ENCODE results near the gene DOC2B.

The DOC2B gene

DNA sequence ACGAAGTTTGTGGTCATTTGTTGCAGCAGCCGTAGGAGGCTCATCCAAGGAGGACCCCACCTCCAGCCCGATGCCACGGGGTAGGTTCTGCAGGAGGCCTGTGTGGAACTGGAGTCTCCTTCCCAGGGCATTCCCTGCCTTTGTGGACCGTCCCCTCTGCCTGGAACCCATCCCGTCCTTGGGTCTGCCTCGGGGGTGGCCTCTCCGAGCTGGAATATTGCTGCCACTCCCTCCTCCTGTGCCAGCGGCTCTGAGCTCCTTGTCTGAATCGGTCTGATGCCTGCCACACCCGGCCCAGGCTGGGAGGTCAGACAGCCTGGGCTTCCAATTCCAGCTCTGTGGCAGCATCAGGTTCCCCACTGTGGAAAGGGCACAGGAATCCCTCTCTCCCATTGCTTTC, 18.8 kb downstream of the DOC2B start:
- DNase-seq (ENCODE audit: low read depth) = no peak

DNA sequence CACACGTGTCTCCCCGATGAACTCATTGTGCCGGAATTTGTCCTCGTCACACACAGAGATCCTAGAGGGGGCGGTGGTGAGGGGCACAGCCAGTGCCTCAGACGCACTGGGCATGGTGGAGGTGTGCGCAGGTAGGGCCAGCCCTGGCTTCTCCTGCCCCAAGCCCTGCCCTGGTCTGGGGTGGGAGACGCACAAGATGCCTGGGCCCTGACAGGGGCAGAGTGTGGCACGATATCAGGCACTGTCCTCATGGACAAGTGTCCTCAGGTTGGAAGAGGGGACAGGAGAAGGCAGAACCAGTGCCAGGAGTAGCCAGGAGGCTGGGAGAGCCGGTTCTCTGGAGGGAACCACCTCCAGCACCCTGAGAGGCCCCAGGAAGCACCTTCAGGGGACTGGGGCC, 20.0 kb downstream of the DOC2B start:
- DNase-seq (ENCODE audit: low read depth) = no peak

DNA sequence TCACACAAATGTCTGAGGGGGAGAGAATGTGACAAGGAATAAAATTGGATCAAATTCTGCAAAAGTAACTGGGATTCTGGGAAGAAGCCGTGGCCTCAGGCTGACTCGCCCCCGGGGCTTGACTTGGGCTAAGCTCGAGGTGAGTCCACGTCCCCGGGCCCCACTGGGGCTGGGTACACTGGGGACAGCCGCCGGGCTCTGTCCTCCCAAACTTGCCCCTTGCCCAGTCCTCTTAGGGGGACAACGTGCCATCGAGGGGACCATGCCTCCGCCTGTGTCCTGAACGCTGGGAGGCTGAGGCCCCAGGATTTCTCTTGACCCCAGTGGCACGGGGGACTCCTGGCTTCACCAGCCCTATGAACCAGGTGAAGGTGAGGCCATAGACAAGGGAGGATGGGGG, 21.1 kb downstream of the DOC2B start:
- no peak for DNase-seq (ENCODE audit: low read depth)

DNA sequence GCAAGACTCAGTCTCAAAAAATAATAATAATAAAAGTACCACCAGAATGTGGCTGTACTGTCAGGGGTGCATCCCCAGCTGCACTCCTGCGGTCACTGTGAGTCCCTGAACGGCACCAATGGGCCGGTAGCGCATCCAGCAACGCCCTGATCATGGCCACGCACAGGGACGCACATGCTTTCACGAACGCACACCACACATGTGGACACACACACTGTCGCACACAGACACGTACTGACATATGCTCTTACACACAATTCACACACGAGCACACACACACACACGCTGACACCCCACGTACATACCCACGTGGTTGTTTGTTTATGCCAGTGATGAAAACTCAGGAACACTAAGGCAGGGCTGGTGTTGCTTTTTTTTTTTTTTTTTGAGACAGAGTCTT, 21.8 kb downstream of the DOC2B start:
- no peak for DNase-seq (ENCODE audit: low read depth)

DNA sequence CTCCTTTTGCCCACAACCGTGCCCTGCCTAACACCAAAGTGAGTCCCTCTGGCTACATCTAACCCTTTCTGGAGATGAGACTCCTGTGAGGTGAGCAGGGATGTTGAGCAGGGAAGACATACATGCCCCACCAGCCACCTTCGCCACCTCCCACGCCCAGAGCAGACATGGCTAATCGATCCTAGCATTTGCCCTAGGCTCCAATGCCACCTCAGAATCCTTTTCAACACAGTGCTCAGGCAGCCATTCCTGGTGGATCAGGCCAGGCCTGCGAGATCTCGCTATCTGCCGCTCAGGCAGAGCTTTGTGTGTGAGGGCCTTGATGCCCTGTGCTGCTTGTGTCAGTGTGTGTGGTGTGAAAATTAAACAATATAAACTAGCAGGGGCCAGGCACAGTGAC, 23.1 kb downstream of the DOC2B start:
- DNase-seq (ENCODE audit: low read depth) = no peak

DNA sequence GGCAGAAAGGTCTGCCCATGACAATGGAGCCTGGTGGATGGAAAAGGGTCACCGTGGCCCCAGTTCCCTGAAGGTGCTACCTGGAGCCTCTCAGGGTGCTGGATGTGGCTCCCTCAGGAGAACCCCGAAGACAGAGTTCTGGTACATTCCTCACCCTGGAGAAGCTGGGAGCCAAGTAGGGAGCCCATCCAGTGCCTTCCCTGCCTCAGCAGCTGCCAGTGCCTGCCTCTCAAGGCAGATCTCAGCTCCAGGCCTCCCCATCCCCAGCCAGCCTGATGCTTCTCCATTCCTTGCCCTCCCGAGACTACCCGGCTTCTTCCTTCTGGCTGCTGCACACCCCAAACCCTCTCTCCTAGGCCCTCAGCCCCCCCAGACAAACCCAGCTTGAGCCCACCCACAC, 23.5 kb downstream of the DOC2B start:
- no peak for DNase-seq (ENCODE audit: low read depth)

DNA sequence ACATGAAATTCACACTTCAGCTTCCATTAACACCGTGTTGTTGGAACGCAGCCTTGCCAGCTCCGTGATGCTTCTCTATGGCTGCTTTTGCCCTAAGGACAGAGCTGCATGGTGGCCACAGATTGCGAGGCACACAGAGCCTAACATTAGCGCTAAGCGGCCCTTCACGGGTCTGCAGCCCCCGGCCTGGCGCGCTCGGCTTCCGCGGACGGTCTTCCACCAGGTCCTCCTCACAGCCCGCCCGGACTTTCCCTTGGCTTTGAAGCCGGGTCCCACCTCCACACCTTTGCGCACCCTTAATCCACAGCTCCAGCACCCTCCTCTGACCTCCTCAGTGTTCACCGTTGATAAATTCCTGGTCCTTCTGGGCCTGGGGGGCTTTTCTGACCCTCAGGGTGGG, 24.5 kb downstream of the DOC2B start:
- DNase-seq (ENCODE audit: low read depth) = no peak

DNA sequence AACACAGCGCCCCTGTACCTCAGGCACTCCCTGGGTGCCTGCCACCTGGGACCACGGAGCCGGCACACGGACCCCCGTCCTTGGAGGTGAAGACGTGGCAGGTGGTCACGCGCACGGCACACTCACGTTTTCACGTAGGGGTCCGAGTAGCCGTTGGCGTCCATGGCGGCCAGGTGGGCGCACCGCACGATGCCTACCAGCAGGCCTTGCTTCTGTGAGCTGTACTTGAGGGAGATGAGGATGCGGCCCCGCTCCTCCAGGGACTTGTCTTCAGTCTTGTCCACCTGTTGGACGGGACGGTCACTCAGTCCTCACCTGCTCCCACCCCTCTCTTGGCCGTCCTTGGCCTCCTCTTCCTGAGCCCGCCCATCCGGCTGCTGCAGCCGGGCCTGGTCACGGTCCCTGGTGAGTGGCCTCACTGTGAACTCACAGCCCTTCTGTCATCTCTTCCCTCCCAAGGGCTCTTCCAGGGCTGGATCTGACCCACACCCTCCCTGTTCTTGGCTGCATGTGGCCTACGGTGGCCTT, 25.3 kb downstream of the DOC2B start:
- no peak for DNase-seq (ENCODE audit: low read depth)

DNA sequence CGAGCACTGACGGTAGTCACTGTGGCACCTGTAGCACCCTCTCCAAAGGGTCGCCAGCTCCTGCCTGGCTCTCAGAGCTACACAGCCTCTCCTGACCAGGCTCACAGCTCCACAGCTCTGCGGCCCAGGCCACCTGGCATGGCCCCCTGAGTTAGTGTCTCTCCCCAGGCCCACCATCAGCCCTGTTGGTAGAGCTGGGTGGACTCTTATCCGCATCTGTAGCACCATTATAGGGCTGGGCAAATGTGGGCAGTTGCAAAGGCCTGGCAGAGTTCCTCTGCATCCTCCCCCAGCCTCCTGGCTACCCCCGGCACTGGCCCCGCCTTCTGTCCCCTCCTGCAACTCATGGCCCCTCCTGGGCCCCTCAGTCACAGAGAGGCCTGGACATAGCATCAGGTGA, 25.9 kb downstream of the DOC2B start:
- no peak for DNase-seq (ENCODE audit: low read depth)

DNA sequence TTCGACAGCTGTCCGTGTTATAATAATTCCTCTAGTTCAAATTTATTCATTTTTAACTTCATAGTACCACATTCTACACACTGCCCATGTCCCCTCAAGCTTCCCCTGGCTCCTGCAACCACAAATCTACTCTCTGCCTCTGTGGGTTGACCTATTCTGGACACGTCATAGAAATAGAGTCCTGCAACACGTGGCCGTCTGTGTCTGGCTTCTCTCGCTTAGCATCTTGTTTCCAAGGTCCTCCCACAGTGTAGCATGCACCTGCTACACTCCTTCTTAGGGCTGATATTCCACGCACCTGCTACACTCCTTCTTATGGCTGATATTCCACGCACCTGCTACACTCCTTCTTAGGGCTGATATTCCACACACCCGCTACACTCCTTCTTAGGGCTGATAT, 27.6 kb downstream of the DOC2B start:
- no peak for DNase-seq (ENCODE audit: low read depth)

DNA sequence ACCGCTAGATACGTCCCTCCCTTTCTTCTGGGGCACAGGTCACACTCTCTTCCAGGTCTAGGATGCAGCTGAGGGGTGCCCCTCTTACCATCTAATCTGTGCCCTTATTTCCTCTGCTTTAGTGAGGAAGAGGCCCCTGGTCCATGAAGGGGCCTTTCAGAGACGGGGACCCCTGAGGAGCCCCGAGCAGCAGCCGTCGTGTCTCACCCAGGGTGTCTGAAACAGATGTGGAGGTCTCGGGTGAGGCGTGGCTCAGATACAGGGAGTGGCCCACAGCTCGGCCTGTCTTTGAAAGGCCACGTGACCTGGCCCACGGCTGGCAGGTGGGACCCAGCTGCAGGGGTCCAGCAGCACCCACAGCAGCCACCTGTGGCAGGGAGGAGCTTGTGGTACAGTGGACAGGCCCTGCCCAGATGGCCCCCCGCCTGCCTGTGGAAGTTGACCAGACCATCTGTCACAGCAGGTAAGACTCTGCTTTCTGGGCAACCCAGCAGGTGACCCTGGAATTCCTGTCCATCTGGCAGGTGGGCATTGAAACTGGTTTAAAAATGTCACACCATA, 28.5 kb downstream of the DOC2B start:
- no peak for DNase-seq (ENCODE audit: low read depth)

DNA sequence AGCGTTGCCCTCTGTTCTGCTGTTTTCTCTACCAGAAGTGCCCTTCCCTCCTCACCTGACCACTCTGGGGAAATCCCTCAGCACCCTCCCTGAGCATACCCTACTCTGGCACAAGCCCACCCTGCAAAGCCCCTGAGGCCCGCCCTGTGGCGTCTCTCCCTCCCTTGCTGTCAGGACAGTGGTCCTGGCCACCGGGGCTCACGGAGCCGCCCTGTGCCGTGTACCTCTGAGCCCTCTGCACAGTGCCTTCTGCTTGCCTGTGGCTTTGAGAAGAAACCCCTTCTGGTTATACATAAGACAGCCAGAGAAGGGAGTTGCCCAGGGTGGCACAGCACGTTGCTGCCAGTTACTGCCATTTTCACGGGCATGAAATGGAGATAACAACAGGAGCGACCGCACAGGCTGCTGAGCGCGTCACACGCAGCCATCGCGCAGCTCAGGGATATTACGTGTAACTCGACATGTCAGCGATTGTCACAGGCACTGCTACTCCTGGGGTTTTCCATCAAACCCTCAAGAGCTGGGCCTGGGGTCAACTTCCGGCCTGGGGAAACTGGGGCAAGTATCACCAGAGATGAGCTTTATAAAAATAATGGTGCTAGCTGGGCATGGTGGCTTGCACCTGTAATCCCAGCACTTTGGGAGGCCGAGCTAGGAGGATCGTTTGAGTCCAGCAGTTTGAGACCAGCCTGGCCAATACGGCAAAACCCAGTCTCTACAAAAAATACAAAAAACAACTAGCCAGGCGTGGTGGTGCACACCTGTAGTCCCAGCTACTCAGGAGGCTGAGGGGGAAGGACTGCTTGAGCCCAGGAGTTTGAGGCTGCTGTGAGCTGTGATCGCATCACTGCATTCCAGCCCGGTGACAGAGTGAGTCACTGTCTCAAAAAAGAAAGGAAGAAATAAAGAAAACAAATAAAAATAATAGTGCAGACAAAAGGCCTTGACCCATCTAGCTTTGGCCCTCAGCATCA, 29.3 kb downstream of the DOC2B start:
- DNase-seq (ENCODE audit: low read depth) = no peak

DNA sequence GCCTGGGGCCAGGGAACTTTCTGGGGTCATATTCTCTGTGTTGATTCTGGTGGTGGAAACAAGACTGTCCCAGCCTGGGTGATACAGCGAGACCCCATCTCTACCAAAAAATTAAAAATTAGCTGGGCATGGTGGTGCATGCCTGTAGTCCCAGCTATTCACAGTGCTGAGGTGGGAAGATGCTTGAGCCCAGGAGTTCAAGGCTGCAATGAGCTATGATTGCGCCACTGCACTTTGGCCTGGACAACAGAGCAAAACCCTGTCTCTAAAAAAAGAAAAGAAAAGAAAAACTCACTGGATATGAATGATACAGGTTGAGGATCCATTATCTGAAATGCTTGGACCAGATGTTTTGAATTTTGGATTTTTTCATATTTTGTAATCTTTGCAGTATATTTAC, 30.4 kb downstream of the DOC2B start:
- DNase-seq (ENCODE audit: low read depth) = no peak

DNA sequence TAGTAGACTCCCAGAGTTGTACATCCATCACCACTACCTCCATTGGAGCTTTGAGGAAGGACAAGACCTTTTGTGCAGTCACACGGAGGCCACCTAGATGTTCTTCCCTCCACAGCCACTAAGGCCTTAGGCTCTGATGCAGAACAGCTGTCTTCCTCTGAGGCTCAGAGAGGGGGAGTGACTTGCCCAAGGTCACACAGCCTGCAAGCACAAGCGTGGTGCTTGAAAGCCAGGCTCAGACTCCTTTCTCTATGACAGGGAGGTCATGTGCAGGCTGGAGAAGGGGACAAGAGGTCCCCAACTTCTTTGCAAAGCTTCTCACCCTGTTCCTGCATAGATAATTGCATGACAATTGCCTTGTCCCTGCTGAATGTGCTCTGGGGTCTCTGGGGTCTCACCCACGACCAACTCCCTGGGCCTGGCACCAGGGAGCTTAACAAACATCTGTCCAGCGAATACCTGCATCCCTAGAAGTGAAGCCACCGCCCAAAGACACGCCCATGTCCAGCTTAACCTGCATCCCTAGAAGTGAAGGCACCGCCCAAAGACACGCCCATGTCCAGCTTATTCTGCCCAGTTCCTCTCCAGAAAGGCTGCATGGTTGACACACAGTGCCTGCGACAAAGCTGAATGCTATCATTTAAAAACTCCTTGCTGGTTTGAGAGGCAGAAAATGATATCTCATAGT, 31.4 kb downstream of the DOC2B start:
- no peak for DNase-seq (ENCODE audit: low read depth)

DNA sequence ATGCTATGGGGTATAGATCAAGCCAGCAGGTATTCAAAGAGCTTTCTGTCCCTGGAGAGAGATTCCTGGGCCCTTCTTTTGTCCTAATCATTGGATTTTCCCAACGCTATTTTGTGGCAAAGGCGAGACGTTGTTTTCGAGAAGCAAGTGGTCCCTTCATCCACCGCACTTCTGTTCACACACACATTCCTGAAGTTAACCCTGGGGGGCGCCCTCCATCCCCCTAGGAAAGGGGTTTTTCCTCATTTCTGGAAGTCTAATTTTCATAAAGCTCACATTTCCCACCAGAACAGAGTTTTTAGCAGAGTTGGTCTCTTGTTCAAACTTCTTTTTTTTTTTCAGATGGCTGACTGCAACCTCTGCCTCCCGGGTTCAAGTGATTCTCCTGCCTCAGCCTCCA, 32.2 kb downstream of the DOC2B start:
- no peak for DNase-seq (ENCODE audit: low read depth)

DNA sequence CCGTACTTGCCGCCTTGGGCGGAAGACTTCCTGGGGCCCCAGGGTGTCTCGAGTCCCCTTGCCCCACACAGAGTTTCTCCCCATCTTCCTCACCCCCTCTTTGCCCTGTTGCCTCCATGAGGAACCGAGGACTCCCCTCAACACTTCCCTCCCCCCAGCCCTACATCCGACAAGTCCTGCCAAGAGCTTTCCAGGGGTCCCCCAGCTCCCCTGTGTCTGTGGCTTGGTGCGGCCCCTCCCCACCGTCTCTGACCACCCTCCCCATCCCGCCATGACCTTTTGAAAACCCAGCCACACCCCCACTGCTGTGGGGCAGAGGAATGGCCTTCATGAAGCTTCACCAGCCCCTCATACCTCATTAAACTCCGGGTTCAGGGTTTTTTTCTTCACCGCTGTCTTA, 32.7 kb downstream of the DOC2B start:
- no peak for DNase-seq (ENCODE audit: low read depth)

DNA sequence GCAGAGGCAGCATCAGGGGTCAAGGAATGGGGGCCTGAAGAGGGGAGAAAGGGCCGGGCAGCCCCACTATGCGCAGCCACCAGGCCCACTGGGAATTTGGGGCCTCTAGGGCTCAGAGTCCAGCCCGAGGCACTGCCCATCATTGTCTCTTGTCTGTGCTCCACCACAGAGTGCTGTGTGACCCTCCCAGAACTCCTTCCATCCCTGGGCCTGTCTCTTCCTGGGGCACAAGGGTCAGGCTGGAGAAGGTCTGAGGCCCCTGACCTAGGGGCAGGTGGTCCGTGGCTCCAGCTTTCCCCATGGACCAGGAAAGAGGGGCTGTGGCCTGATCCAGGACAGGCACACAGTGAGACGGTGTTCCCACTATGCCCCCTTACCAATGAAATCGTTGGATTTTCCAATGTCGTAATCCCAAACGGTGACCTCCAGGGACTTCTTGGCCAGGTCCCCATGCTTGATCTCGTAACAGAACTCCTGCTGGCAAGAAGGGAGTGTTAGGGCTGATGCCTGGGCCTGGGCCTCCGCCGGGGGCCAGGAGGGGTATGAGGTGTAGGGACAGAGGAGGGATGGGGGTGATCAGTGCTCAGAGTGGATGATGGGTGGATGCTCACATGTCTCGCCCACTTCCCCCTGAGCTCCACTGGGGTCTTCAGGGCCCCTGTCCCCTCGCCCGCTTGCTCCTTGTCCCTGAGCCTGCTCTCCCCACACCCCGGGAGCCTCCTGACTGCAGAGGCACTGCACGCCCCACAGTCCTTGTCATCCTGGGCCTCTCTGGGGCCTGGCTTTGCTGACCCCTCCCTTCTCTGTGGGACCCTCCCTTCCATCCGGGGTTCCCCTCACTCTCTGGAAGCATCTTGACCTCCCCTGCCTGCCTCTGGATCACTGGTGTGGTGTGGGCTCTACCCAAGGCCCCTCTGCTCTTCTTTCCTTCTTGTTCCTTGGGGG, 33.4 kb downstream of the DOC2B start:
- no peak for DNase-seq (ENCODE audit: low read depth)

DNA sequence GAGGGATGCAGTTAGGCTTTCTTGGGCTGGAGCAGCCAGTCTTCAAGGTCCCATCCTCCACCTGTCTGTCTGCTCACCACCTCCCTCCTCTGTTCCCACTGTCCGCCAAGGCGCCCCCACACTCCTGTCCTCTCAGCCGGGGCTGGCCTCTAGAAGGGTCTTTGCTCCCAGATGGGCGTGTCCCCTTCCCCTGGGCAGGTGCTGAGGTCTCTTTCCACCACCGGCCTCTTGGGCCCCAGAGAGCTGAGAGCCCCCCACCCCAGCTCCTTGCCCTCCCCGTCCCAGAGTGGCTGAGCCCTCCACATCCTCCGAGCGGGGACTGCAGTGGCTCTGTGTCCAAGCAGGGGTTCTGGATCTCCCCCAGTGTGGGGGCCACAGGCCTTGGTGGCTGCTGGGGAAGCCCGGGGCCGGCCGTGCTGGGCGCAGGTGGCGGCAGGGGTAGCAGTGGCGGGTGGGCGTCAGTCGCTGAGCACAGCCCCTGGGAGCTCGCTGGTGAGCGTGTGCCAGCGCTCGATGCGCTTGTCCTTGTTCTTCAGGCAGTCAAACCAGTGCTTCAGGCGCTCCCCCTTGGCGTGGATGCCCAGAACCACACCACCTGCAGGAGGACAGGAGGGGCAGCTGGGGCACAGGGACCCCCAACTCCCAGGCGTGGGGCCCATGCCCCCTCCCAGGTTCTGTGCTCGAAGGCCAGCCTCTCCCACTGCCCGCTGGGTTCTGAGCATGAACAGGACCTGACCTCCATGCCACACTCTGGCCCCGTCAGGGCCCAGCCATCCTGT, 34.3 kb downstream of the DOC2B start:
- no peak for DNase-seq (ENCODE audit: low read depth)

DNA sequence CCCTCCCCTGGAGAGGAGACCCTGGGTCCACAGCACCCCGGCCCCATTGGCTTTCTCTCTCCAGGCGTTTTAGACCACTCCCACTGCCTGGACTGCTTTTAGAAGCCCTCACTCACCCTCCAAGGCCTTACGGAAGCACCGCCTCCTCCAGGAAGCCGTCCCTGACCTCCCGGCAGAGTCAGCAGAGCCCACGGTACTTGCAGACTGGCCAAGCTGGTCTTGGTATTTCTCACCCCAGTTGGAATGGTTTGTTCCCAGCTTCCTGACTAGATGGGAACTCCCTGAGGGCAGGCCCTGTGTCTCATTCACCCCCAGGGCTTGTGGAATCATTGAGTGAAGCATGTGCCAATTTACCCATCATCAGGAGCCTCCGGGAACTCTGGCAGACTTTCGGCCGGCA, 34.9 kb downstream of the DOC2B start:
- no peak for DNase-seq (ENCODE audit: low read depth)

DNA sequence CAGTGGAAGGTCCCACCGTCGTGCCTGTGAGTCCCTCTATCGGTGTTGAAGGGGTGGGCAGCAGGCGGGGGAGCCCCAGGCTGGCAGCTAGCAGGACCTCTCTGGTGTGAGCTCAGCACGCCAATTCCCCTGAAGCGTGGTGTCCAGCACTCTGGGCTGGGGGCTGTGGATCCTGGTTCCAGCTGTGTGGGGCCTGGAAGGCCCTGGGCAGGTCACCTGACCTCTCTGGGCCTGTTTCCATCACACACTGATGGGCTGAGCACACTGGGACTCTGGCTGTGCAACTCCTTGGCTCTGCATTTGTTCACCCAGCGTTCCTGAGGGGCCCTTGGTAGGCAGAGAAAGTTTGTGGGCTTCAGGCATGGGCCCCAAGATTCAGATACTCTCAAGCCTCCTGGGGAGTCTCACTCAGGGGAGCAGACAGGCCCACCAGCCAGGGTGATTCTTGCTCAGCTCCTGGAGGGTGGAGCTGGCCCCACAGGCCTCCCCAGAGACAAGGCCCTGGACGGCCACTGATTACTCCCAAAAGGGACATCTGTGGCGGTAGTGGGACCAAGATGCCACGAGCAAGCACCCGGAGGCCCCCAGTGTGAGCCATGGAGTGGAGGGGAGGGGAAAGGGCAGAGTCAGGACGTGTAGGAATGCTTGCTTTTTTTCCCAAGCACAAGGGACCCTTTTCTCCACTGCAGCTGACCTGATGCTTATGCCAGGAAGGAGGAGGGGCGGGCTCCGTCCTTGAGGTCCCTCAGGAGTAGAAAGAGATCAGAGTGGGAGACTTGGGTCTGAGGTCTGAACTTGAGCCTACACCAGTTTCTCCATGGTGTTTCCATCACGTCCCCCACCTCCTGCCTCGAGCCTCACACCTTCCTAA, 35.5 kb downstream of the DOC2B start:
- no peak for DNase-seq (ENCODE audit: low read depth)
